NCI-H2107 treated with DMSO at 0.1 percent for 48 hours (cell line): ENCODE measurements around the gene HCFC2.
"Not testable (repeated sequence)": the region's sequence is repeated elsewhere in the genome, so short reads cannot be mapped to it uniquely, and the experiment has no call there.

Source experiments
- DNase-seq: peaks from one replicate; lab custom pipeline; 2025; ENCODE audit not compliant: unreplicated experiment; lab: John Stamatoyannopoulos, UW

HCFC2 gene

DNA sequence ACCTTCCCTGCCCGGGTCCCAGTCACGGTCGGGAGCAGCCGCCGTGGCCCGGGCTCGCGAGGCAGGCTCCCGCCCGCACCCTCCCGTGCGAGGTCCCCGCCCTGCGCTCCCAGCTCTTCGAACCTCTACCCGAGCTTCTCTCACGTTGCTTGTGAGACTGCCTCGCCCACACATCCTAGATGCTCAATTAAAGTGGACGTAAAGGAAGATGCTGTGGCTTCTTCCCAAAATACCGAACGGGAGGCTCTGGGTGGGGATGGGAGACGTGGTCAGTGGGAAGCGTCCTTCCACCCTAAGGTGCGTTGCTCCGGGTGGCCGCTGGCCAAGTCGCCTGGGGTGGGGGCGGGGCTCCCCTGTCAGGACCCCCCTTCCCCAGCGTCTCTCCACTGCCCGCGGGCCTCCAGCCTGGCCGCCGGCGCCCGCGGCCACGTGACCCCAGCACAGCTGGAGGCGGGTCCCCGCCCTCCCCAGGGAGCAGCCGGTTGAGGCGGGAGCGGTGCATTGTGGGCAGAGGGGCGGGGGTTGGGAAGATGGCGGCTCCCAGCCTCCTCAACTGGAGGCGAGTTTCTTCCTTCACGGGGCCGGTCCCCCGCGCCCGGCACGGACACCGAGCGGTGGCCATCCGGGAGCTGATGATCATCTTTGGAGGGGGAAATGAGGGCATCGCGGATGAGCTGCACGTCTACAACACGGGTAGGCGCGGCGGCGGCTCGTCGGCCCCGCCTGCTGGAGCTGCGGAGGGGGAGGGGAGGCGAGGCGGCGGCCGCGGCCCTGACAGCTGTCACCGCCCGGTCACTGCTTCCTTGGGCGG, at the start of gene HCFC2:
Gene HCFC2 (plus strand): TSS at position 501 of the 811 bp plus-strand sequence. CDS start 30 bp downstream, at position 531.
- DNase-seq: peak; percentile 72

DNA sequence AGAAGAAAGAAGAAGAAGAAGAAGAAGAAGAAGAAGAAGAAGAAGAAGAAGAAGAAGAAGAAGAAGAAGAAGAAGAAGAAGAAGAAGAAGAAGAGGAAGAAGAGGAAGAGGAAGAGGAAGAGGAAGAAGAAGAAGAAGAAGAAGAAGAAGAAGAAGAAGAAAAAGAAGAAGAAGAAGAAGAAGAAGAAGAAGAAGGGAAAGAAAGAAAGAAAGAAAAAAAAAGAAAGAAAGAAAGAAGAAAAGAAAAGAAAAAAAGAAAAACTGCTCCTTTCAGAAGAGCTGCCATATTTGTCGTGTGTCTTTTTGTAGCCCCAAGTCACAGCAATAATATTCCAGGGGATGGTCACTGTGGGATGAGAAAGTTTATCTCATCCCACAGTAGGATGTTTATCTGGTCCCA, 42.5 kb upstream of the HCFC2 start:
- DNase-seq: not testable (repeated sequence)

DNA sequence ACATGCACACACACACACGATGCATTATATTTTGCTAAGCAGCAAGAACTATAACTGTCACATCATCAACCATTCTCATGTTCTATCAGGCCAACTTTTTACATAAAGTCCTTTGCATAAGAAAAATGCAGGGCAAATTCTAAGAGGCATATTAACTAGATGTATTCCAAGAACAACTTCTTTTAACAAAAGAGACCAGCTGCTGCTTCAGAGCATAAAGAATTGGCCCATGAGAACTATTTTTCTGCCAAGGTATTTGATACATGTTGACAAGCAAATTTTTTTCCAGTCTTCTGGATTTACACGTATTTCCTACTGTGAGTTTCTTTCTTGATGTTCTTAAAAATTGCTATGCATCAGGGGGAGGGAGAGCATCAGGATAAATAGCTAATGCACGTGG, 41.5 kb upstream of the HCFC2 start:
- DNase-seq: no peak

DNA sequence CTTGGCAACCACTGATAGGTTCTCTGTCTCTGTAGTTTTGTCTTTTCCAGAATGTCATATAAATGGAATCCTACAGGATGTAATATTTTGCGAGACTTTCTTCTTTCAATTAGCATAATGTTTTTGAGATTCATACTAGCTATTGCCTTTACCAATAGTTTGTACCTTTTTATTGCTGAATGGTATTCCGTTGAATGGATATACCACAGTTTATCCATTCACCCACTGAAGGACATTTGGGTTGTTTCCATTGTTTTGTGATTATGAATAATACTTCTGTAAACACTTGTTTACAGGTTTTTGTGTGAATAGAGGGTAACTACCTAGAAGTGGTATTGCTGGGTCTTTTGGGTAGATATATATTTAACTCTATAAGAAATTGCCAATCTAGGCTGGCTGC, 40.6 kb upstream of the HCFC2 start:
- no peak for DNase-seq

DNA sequence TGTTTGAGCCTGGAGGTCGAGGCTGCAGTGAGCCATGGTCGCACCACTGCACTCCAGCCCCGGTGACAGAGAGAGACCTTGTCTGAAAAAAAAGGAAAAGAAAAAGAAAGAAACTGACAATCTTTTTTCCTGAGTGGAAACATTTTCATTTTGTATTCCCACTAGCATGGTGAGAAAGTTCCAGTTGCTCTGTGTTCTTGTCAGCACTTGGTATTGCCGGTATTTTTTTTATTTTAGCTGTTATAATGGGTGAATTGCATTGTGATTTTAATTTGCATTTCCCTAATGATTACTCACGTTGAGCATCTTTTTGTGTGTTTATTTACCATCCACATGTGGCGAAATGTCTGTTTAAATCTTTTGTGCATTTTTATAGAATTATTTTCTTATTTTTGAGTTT, 40.0 kb upstream of the HCFC2 start:
- DNase-seq: no peak

DNA sequence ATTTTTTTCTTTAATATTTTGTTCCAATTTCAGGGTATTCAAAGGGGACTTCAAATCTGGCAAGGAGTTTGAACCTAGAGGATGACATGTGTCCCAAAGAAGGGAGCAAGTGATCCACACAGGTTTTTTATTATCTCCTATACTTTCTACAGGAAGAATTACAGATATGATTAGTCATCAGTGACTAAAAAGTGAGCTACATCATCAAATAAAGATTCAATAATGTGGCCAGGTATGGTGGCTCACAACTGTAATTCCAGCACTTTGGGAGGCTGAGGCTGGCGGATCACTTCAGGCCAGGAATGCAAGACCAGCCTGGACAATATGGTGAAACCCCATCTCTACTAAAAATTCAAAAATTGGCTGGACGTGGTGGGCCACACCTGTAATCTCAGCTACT, 38.6 kb upstream of the HCFC2 start:
- DNase-seq: no peak

GRCh38 chr12:104026841-104027599, 37.3 kb upstream of the HCFC2 start:
- no peak for DNase-seq

- not testable (repeated sequence) for DNase-seq
Measured at GRCh38 chr12:104030596-104030995, 33.7 kb upstream of the HCFC2 start.

- DNase-seq: not testable (repeated sequence)
Measured at GRCh38 chr12:104036143-104036542, 28.2 kb upstream of the HCFC2 start.

DNA sequence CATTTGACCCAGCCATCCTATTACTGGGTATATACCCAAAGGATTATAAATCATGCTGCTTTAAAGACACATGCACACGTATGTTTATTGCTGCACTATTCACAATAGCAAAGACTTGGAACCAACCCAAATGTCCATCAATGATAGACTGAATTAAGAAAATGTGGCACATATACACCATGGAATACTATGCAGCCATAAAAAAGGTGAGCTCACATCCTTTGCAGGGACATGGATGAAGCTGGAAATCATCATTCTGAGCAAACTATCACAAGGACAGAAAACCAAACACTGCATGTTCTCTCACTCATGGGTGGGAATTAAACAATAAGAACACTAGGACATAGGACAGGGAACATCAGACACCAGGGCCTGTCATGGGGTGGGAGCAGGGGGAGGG, 24.6 kb upstream of the HCFC2 start:
- DNase-seq: not testable (repeated sequence)

DNA sequence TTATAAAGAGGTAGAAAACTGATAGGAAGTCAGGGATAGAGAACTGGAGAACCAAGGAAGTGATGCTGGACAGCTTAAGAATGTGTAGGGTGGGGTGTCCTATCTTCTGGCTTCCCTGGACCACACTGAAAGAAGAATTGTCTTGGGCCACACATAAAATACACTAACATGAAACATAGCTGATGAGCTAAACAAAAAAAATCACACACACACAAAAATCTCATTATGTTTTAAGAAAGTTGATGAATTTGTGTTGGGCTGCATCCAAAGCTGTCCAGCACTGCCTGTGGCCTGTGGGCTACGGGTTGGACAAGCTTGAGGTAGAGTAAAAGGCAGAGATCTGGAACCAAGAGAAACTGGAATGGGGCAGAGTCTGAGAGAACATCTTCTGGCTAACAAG, 21.8 kb upstream of the HCFC2 start:
- DNase-seq: no peak

DNA sequence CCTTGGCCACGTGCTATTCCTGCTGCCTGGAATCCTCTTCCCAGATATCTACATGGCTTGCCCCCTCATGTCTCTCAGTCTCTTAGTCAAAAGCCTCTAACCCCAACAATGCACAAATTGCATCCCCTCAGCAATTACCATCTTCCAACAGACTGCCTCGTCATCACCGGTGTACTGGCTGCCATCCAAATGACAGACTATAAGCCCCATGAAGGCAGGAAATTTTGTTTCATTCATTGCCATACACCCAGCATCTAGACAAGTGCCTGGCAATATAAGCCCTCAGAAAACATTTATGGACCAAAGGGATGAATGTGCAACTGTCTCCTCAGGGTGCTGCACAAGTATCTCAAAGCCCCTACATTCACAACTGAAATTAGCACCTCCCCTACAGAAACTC, 20.2 kb upstream of the HCFC2 start:
- DNase-seq: no peak

GRCh38 chr12:104046306-104046705, 18.0 kb upstream of the HCFC2 start:
- DNase-seq: no peak

DNA sequence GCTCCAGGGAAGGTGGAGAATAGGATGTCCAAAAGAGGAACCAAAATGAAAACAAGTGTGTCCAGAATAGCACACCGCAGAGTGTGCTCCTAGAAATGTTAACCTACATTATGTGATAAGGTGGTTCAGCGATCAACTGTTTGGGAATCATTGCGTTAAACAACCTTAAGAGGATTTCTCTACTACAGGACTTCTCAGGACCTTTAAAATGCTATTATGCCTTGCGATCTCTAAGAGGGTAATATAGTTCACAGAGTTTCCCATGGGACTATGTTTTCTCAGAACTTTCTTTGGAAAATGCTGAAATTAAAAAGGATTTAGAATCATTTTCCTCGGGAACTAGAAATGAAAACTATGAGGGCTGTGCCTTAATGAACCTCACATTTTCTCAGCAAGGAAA, 16.2 kb upstream of the HCFC2 start:
- DNase-seq: no peak

DNA sequence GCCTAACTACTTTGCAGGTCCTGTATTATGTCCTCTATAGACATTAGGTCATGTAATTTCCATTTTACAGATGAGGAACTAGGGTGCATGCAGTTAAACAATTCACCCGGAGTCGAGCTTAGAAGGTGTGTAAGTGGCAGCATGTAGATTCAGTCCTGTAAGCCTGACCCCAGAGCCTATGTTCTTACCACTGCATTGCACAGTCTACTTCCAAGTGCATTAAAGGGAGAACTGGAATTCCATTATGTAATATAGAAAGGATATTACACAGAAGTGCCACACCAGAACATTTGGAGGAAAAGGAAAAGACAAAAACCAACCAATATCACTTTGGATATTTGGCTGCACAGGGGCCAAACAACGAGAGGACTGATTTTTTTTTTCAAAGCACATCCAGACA, 15.5 kb upstream of the HCFC2 start:
- DNase-seq: no peak

DNA sequence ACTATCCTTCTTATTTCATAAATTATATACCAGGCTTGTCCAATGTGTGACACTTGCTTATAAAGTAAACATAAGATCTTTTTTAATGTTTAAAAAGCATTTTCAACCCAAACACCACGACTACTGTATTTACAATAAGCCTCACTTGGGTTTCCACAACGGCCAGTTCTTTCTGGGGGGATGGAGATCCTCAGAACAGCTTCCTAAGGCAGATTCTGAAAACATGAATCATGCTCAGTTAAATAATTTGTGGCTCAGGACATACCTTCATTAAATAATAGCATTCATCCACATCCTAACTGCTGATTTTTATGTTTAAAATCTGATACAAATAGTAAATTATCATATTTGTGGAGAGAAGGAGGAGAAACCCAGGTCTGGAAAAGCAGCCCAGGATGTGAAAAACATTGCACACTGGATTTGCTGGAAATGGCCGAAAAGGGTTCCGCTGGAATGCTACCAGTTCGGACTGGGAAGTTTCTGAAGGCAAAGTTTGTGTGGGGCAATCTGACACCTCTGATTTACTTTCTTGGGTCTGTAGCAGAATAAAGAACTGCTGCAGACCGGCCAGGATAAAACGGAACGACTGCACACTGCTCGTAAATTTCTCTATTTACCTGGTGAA, 14.9 kb upstream of the HCFC2 start:
- DNase-seq: no peak

DNA sequence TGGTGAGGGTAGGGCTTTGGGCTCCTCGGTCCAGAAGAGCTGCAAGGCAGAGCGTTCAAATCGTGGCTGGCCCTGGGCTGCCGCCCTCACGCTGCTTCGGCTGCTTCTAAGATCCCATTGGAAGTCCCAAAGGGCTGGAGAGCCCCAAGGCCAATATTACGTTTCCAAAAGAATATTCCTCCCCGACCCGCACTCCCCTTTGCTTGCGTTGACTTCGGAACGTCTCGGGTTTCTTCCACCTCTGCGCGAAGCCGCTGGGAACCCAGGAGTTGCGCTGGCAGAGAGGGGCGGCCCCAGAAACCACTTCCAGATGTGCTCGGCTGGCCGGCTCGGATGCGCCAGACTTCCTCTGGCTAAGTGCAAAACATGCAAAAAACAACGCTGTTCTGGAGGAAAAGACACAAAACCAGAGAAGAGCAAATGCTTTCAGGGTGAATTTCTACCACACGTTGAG, 14.4 kb upstream of the HCFC2 start, which contains the start of gene GLT8D2:
Gene GLT8D2 (minus strand): TSS at position 285 of the 454 bp plus-strand sequence. CDS start 30,539 bp downstream, outside the sequence.
- peak; percentile 50 for DNase-seq

DNA sequence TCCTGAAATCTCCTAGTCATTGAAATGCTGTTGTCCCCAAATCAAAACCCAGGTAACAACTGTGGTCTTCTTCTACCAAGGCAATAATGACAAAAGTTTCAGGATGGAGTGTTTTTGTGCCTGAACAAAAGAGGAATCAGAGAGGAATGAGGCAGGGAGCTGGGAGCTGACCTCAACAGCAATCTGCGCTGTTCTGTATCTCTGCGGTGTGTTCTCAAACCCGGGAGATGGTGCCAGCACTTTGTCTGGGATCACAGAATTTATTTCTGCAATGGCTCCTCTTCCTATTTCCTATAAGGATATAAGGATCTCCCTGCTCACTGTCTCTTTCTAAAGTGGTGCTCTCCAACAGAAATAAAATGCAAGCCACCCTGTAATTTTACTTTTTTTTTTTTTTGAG, 13.9 kb upstream of the HCFC2 start:
- no peak for DNase-seq

DNA sequence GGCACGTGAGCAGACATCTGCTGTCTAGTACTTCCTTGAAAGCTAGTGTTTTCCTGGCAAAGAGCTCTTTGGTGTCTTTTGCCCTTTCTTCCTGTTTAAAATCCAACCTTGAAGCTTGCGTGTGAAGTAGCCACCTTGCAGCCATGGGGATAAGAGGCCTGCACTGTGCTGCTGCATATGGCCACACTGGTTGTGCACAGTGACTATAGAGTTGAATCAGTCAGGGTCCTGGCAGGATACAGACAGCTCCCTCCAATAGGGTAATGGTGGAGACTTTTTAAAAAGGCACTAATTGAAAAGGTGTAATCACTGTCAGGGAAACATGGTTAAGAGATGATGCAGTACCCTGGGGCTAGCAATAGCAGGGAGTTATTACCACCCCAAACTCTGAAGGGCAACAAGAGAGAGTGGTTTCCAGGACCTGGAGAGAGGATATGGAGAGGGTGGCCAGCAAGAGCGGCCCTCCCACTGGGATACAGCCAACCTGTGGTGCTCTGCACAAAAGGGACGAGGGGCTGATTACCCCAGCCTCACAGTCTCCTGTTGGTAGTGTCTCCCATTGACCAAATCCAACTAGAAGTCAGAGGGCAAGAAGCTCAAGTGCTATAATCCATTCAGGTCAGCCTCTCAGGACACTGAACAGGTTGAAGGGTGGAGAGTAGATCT, 9.5 kb upstream of the HCFC2 start:
- no peak for DNase-seq

GRCh38 chr12:104055686-104056388, 8.5 kb upstream of the HCFC2 start:
- DNase-seq: peak; percentile 65
